HEK293T (cell line): ENCODE measurements around the gene OCEL1.

Experiments used
- CTCF ChIA-PET: fragments of 350-600 bp; formaldehyde crosslinking; extraction: SDS; loops from one replicate; lab custom pipeline; 2021; ENCODE audit warnings: antibody characterized with exemption, inconsistent platforms; lab: Yijun Ruan, JAX
- POLR2A ChIA-PET: fragments of 350-600 bp; formaldehyde crosslinking; extraction: SDS; loops from one replicate; lab custom pipeline; 2020; ENCODE audit warnings: antibody characterized with exemption, inconsistent platforms; lab: Yijun Ruan, JAX
- DNase-seq: peaks from one replicate; pipeline ENCODE4 v3.0.0; 2012; ENCODE audit warnings: mixed read lengths; ENCODE audit errors: extremely low spot score
- ARNT ChIP-seq: fragments of 450-650 bp; IDR thresholded peaks from 2 replicates; pipeline ENCODE4 v1.6.1; 2017; ENCODE audit warnings: mild to moderate bottlenecking
- BHLHE40 ChIP-seq: fragments of 450-650 bp; IDR thresholded peaks from 2 replicates; pipeline ENCODE4 v1.6.1; 2016; ENCODE audit warnings: mild to moderate bottlenecking, moderate library complexity, borderline replicate concordance
- CTBP1 ChIP-seq: fragments of 450-650 bp; IDR thresholded peaks from 2 replicates; pipeline ENCODE4 v1.6.1; 2016; ENCODE audit warnings: borderline replicate concordance
- ELF4 ChIP-seq: fragments of 450-650 bp; IDR thresholded peaks from 2 replicates; pipeline ENCODE4 v1.6.1; 2017; ENCODE audit warnings: antibody characterized with exemption
- FOXA1 ChIP-seq: fragments of 450-650 bp; IDR thresholded peaks from 2 replicates; pipeline ENCODE4 v1.6.1; 2016; ENCODE audit warnings: mild to moderate bottlenecking
- FOXK2 ChIP-seq: fragments of 450-650 bp; IDR thresholded peaks from 2 replicates; pipeline ENCODE4 v1.6.1; 2016; ENCODE audit warnings: mild to moderate bottlenecking
- FOXM1 ChIP-seq: fragments of 450-650 bp; IDR thresholded peaks from 2 replicates; pipeline ENCODE4 v1.6.1; 2017; ENCODE audit warnings: mild to moderate bottlenecking, borderline replicate concordance
- HDGF ChIP-seq: fragments of 450-650 bp; IDR thresholded peaks from 2 replicates; pipeline ENCODE4 v1.6.1; 2017; ENCODE audit warnings: antibody characterized with exemption, borderline replicate concordance
- L3MBTL2 ChIP-seq: fragments of 450-650 bp; conservative IDR thresholded peaks from 2 replicates; pipeline ENCODE4 v1.6.1; 2016; ENCODE audit warnings: mild to moderate bottlenecking
- LEF1 ChIP-seq: fragments of 450-650 bp; IDR thresholded peaks from 2 replicates; pipeline ENCODE4 v1.6.1; 2017; ENCODE audit warnings: mild to moderate bottlenecking, borderline replicate concordance
- NFRKB ChIP-seq: fragments of 450-650 bp; IDR thresholded peaks from 2 replicates; pipeline ENCODE4 v1.6.1; 2016; ENCODE audit warnings: mild to moderate bottlenecking, moderate library complexity
- SP1 ChIP-seq: fragments of 450-650 bp; IDR thresholded peaks from 2 replicates; pipeline ENCODE4 v1.6.1; 2017
- SUZ12 ChIP-seq: fragments of 450-650 bp; IDR thresholded peaks from 2 replicates; pipeline ENCODE4 v1.6.1; 2016; ENCODE audit warnings: mild to moderate bottlenecking
- TARDBP ChIP-seq: fragments of 450-650 bp; IDR thresholded peaks from 2 replicates; pipeline ENCODE4 v1.6.1; 2016
- ZNF384 ChIP-seq: fragments of 450-650 bp; IDR thresholded peaks from 2 replicates; pipeline ENCODE4 v1.6.1; 2016
- TF ChIP-seq, protein P1 (sequence below): fragments of 450-650 bp; IDR thresholded peaks from 2 replicates; pipeline ENCODE4 v1.6.1; 2016

The OCEL1 gene

DNA sequence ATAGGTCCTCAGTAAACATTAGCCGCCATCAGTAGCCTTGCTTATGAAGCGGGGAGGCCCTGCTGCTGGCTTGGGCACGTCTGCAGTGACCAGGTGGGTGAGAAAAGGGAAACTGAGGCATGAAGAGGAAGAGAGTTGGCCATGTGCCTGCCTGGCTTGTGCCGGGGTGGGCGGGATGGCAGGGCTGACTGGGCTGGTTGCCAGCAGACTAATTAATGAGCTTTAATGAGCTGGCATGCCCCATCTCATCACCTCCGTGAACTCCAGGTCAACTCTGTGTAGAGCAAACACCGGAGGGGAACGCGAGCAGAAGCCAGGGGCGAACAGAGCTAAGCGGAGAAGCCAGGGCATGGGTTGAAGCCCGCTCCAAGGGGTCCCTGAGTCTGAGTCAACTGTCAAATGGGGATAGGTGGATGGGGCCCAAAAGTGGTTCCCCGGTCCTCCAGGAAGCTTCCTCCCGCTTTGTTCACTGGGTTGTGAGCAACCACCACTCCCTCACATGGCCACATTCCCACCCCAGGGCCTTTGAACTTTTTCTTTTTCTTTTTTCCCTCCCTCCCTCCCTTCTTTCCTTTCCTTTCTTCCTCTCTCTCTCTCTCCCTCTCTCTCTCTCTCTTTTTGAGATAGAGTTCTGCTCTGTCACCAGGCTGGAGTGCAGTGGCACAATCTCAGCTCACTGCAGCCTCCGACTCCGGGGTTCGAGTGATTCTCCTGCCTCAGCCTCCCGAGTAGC is 11.0 kb downstream of the OCEL1 start:
- no peak for DNase-seq
- POLR2A ChIA-PET, result interaction anchor here (1.5 to 3.8 kb wide), 2 partner anchors 11 to 22 kb away, joined by 7 to 44 read pairs; partner anchors contain the start of genes OCEL1 and USE1
- TF ChIP-seq NFRKB (no peak), LEF1 (no peak), FOXM1 (no peak), TARDBP (no peak), HDGF (no peak)
- CTCF ChIA-PET, result interaction anchor here (0.8 kb wide), 1 partner anchor 148 kb away, joined by 3 read pairs; no protein-coding TSS in a partner anchor

DNA sequence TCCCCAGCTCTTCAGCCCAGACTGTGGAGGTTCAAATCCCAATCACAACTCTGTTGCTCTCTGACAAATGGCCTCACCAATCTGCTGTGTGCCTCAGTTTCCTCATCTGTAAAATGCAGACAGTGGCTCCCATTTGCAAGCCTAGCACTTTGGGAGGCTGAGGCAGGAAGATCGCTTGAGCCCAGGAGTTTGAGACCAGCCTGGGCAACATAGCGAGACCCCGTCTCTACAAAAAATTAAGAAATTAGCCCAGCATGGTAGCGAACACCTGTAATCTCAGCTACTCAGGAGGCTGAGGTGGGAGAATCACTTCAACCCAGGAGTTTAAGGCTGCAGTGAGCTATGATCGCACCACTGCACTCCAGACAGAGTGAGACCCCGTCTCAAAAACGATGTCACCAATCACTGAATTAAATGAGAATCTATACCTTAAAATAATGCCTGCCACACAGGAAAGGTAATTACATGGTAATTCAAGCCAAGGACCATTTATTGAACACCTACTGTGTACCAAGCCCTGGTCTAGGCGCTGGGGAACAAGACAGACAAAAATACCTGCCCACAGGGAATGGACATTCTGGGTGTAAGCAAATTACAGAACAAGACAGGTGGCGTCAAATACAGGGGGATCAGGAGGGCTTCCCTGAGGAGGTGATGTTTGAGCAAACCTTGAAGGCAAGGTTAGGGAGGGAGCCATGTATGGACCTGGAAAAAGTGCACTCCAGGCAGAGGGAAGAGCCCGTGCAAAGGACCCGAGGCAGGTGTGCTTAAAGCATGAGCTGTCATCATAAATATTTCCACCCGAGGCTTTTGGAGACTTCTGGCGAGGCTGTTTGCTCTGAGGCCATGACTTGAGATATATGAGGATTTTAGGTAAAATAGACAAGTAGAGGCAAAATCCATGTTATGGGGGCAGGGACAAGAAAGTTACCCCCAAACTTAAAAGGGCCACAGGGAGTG is 12.0 kb downstream of the OCEL1 start:
- ChIA-PET CTCF (interaction anchor here (0.8 kb wide), 1 partner anchor 149 kb away, joined by 3 read pairs; no protein-coding TSS in a partner anchor), POLR2A (interaction anchor here (0.7 to 3.8 kb wide), 3 partner anchors 11 to 23 kb away, joined by 3 to 44 read pairs (median 7); partner anchors contain the start of genes OCEL1 and USE1)
- DNase-seq, result no peak
- TF ChIP-seq LEF1 (no peak), ELF4 (no peak), TARDBP (no peak), HDGF (no peak), ARNT (no peak), SUZ12 (no peak), BHLHE40 (no peak), L3MBTL2 (no peak), SP1 (no peak), CTBP1 (no peak), FOXA1 (no peak), FOXM1 (no peak), NFRKB (no peak), ZNF384 (no peak), FOXK2 (no peak)
- TF ChIP-seq, protein P1, sequence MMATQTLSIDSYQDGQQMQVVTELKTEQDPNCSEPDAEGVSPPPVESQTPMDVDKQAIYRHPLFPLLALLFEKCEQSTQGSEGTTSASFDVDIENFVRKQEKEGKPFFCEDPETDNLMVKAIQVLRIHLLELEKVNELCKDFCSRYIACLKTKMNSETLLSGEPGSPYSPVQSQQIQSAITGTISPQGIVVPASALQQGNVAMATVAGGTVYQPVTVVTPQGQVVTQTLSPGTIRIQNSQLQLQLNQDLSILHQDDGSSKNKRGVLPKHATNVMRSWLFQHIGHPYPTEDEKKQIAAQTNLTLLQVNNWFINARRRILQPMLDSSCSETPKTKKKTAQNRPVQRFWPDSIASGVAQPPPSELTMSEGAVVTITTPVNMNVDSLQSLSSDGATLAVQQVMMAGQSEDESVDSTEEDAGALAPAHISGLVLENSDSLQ, result no peak

DNA sequence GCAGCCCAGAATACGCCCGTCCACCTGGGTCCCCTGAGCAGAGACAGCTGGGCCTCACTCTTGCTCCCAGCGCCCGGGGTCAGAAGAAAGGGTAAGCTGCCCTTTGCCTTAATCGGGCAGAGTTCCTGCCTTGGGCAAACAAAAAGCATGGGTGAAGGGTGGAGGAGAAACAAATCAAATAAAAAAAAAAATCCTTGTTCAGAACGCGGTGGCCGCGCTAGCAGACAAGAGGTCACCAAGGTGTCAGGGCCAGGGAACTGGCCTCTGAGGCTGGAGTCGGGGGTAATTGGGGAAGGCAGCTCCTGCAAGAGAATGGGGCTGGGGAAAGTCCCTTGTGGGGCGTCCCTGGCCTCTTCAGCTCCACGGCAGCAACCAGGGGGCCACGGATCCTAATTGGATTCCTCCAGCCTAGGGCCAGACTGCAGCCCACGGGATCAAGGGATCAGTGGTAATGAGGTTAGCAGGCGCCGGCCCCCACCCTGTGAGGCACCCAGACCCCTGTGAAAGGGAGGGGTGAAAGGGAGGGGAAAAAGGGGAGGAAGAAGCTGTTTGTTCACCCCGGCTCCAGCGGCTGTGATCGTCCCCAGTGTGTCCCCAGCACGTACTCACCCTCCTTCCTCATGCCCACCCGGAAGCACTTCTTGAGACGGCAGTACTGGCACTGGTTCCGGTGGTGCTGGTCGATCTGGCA is 14.2 kb downstream of the OCEL1 start:
- CTCF ChIA-PET, result no interaction called here
- POLR2A ChIA-PET, result no interaction called here
- DNase-seq, result no peak
- no peak for TF ChIP-seq ELF4
- TF ChIP-seq HDGF, result no peak
- TF ChIP-seq, protein P1, result no peak
- TF ChIP-seq TARDBP, result no peak
- no peak for TF ChIP-seq CTBP1
- no peak for TF ChIP-seq FOXM1
- TF ChIP-seq L3MBTL2, result no peak
- no peak for TF ChIP-seq ARNT
- TF ChIP-seq NFRKB, result no peak
- no peak for TF ChIP-seq LEF1
- no peak for TF ChIP-seq SP1
- TF ChIP-seq FOXK2, result no peak
- no peak for TF ChIP-seq ZNF384
- no peak for TF ChIP-seq SUZ12

DNA sequence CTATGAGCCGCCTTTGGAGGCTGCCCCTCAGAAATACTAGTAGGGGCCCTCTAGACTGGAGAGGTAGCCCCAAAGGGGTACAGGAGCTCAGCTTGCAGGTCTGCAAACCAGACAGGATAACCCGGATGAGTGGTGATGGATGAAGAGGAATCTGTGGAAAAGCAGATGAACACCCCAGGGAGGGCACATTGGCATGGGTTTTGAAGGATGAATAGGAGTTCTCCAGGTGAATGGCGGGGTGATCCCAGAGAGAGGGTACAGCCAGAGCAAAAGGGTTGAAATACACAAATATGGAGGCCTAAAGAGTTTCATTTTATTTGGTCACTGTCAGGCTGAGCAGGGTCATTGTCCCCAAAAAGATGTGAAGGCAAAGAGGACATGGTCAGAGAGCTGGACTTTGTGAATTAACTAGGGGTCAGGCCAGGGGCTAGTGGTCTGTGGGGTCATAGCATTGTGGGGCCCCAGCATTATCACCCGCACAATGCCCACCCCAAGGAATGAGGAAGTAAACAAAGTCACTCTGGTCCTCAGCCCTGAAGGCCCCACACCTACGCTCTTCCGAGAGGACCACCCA is 14.9 kb downstream of the OCEL1 start:
- CTCF ChIA-PET, result interaction anchor here (1.0 kb wide), 1 partner anchor 20 kb away, joined by 5 read pairs; no protein-coding TSS in a partner anchor
- no peak for TF ChIP-seq CTBP1
- TF ChIP-seq ARNT, result no peak
- no peak for TF ChIP-seq L3MBTL2
- TF ChIP-seq HDGF, result no peak
- TF ChIP-seq FOXK2, result no peak
- no peak for TF ChIP-seq NFRKB
- TF ChIP-seq FOXA1, result no peak
- no peak for TF ChIP-seq SP1
- TF ChIP-seq TARDBP, result no peak
- no peak for TF ChIP-seq SUZ12
- no peak for TF ChIP-seq LEF1
- TF ChIP-seq, protein P1, result no peak
- no peak for TF ChIP-seq ZNF384
- POLR2A ChIA-PET, result interaction anchor here (1.2 kb wide), 1 partner anchor 14 kb away, joined by 5 read pairs; no protein-coding TSS in a partner anchor
- no peak for DNase-seq
